ENCODE measurements around the gene ADNP.

DNA sequence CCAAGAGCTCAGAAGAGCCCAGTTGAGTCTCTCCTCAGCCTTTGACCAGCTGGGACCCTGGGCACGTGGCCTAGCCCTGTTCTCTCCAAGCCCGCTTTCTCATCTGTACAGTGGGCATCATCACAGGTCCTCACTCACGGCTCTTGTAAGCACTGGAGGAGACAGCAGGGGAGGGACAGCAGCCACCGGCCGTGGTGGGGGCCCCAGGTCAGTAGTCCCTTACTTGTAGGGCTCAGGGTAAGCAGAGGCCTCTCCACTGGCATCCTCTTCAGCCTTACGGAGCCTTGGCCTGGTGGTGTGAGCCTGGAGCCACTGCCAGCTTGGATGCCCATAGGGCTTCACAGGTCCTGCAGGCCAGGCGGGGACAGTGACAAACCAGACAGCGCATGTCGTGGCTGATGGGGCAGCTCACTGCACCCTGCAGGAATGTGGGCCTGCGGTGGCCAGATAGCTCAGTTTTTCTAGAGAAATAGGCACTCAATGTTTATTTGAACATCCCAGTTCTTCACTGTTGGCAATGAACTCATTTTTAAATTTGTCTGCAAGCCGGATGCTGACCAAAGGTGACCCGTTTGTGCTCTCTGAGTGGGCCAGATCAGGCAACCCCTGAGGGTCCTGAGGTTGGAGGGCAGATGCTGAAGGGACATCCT, 65.1 kb downstream of the ADNP start:
- TF ChIP-seq, protein P1, sequence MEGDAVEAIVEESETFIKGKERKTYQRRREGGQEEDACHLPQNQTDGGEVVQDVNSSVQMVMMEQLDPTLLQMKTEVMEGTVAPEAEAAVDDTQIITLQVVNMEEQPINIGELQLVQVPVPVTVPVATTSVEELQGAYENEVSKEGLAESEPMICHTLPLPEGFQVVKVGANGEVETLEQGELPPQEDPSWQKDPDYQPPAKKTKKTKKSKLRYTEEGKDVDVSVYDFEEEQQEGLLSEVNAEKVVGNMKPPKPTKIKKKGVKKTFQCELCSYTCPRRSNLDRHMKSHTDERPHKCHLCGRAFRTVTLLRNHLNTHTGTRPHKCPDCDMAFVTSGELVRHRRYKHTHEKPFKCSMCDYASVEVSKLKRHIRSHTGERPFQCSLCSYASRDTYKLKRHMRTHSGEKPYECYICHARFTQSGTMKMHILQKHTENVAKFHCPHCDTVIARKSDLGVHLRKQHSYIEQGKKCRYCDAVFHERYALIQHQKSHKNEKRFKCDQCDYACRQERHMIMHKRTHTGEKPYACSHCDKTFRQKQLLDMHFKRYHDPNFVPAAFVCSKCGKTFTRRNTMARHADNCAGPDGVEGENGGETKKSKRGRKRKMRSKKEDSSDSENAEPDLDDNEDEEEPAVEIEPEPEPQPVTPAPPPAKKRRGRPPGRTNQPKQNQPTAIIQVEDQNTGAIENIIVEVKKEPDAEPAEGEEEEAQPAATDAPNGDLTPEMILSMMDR (IDR thresholded peaks at IDR 0.05): no peak
- TF ChIP-seq EZH2phosphoT487 (IDR thresholded peaks at IDR 0.05): no peak
